OCI-LY1 (cell line): Measurements from ENCODE around the gene KCNK1.

Experiments
- EZH2 ChIP-seq: fragments of 200-600 bp; sonication (generic), shearing (Covaris generic); IDR thresholded peaks from 2 replicates; pipeline ENCODE4 v1.8.0; 2017; ENCODE audit warnings: borderline replicate concordance, mixed run types, mild to moderate bottlenecking, antibody characterized with exemption, low read length, moderate library complexity, mixed read lengths
- TF ChIP-seq, protein P1 (sequence below): fragments of 200-600 bp; sonication (generic), shearing (Covaris generic); IDR thresholded peaks from 2 replicates; pipeline ENCODE4 v1.5.1; 2017; ENCODE audit warnings: mild to moderate bottlenecking, antibody characterized with exemption, low read length, moderate library complexity, mixed read lengths

DNA sequence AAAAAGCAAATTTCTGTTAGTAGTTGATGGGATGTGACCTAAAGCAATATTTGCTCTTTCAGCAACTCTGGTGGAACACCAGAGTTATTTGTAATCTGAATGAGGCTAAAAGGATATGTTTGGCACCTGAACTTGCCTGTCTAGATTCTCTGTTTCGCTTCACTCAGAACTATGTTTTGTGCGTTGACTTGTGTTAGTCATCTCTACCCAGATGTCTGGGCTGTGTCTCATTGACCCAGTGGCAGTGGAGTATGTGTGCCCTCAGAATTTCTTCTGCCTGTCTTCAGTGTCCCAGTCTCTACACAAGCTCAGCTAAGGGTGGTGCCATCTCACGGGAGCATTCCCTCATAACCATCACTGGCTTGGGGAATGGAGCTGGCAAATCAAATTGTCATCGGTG, 13.9 kb downstream of the KCNK1 start:
- TF ChIP-seq, protein P1, sequence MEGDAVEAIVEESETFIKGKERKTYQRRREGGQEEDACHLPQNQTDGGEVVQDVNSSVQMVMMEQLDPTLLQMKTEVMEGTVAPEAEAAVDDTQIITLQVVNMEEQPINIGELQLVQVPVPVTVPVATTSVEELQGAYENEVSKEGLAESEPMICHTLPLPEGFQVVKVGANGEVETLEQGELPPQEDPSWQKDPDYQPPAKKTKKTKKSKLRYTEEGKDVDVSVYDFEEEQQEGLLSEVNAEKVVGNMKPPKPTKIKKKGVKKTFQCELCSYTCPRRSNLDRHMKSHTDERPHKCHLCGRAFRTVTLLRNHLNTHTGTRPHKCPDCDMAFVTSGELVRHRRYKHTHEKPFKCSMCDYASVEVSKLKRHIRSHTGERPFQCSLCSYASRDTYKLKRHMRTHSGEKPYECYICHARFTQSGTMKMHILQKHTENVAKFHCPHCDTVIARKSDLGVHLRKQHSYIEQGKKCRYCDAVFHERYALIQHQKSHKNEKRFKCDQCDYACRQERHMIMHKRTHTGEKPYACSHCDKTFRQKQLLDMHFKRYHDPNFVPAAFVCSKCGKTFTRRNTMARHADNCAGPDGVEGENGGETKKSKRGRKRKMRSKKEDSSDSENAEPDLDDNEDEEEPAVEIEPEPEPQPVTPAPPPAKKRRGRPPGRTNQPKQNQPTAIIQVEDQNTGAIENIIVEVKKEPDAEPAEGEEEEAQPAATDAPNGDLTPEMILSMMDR = no peak
- TF ChIP-seq EZH2 = no peak
